IMR-90 (cell line): ENCODE data around the gene MARS1. TPM values are rescaled to one million over a fixed set of nuclear protein-coding genes. Genes with fewer than 3 reads are reported as not detected.

ENCODE experiments used
- ATAC-seq: fragments of 200-7000 bp; cut with Tn5 transposase; 2 replicates; pipeline ENCODE4 v1.9.1; 2020; ENCODE audit warnings: low read depth, mild to moderate bottlenecking, moderate library complexity
- BruUV-seq: library from RNA; stranded (reverse); fragments of 400-500 nt; replicated peaks from 2 replicates; lab custom pipeline; 2021; lab: Mats Ljungman, UMichigan
- CTCF ChIA-PET: fragments of 300-600 bp; formaldehyde crosslinking; extraction: SDS; loops from one replicate; lab custom pipeline; 2021; ENCODE audit warnings: antibody characterized with exemption; lab: Yijun Ruan, JAX
- POLR2A ChIA-PET: fragments of 300-600 bp; sonication (Branson Sonifier 250); formaldehyde crosslinking; loops from one replicate; lab custom pipeline; 2022; ENCODE audit warnings: antibody characterized with exemption; ENCODE audit not compliant: unreplicated experiment; lab: Charles Lee
- DNase-seq: peaks from one replicate; pipeline ENCODE4 v3.0.0; 2013
- H2AFZ ChIP-seq: replicated peaks from 2 replicates; pipeline ENCODE3; 2013; ENCODE audit warnings: low read length, mild to moderate bottlenecking; ENCODE audit not compliant: poor library complexity
- H2AK5ac ChIP-seq: 2 replicates; pipeline ENCODE4 v1.6.1; 2013; ENCODE audit warnings: low read depth, low read length, inconsistent platforms
- H2AK9ac ChIP-seq: replicated peaks from 2 replicates; pipeline ENCODE3; 2013; ENCODE audit warnings: mild to moderate bottlenecking, low read depth, low read length, moderate library complexity; ENCODE audit not compliant: poor library complexity
- H2BK120ac ChIP-seq: 2 replicates; pipeline ENCODE4 v1.6.1; 2013; ENCODE audit warnings: low read depth, low read length, inconsistent platforms
- H2BK15ac ChIP-seq: 3 replicates; pipeline ENCODE4 v1.6.1; 2013; ENCODE audit warnings: low read depth, low read length, inconsistent platforms
- H2BK20ac ChIP-seq: 2 replicates; pipeline ENCODE4 v1.6.1; 2013; ENCODE audit warnings: low read depth, mild to moderate bottlenecking, inconsistent platforms, low read length, moderate library complexity
- H2BK5ac ChIP-seq: 2 replicates; pipeline ENCODE4 v1.6.1; 2013; ENCODE audit warnings: mild to moderate bottlenecking, low read depth, low read length, inconsistent platforms; ENCODE audit not compliant: poor library complexity, severe bottlenecking
- H3K14ac ChIP-seq: replicated peaks from 2 replicates; pipeline ENCODE4 v1.6.1; 2013; ENCODE audit warnings: low read depth, low read length, inconsistent platforms
- H3K18ac ChIP-seq: 2 replicates; pipeline ENCODE4 v1.6.1; 2013; ENCODE audit warnings: low read depth, low read length, control low read depth
- H3K23ac ChIP-seq: 2 replicates; pipeline ENCODE4 v1.6.1; 2013; ENCODE audit warnings: low read depth, low read length, inconsistent platforms
- H3K27ac ChIP-seq: 2 replicates; pipeline ENCODE4 v1.5.1; 2013; ENCODE audit warnings: mild to moderate bottlenecking, control low read depth, low read length; ENCODE audit not compliant: insufficient read depth
- H3K27me3 ChIP-seq: 2 replicates; pipeline ENCODE4 v1.6.1; 2013; ENCODE audit warnings: low read length; ENCODE audit not compliant: control insufficient read depth, insufficient read depth
- H3K36me3 ChIP-seq: 2 replicates; pipeline ENCODE4 v1.6.1; 2013; ENCODE audit warnings: low read length, mixed read lengths; ENCODE audit not compliant: control insufficient read depth, insufficient read depth
- H3K4ac ChIP-seq: 2 replicates; pipeline ENCODE4 v1.6.1; 2013; ENCODE audit warnings: low read depth, low read length, inconsistent platforms
- H3K4me1 ChIP-seq: 2 replicates; pipeline ENCODE4 v1.6.1; 2013; ENCODE audit warnings: low read length, mixed read lengths; ENCODE audit not compliant: control insufficient read depth, insufficient read depth
- H3K4me2 ChIP-seq: 2 replicates; pipeline ENCODE4 v1.6.1; 2013; ENCODE audit warnings: low read depth, mild to moderate bottlenecking, control low read depth, low read length, moderate library complexity
- H3K4me3 ChIP-seq: 2 replicates; pipeline ENCODE4 v1.5.1; 2013; ENCODE audit warnings: low read depth, mild to moderate bottlenecking, control low read depth, low read length, moderate library complexity; ENCODE audit not compliant: insufficient read depth
- H3K56ac ChIP-seq: 2 replicates; pipeline ENCODE4 v1.6.1; 2013; ENCODE audit warnings: low read length, inconsistent platforms; ENCODE audit not compliant: insufficient read depth; ENCODE audit errors: extremely low read depth
- H3K79me1 ChIP-seq, 2 experiments: 2 replicates each; pipeline ENCODE4 v1.6.1; 2013; ENCODE audit warnings: low read length in 2 of 2, inconsistent platforms in 1 of 2, low read depth in 1 of 2
- H3K9ac ChIP-seq: 2 replicates; pipeline ENCODE4 v1.6.1; 2013; ENCODE audit warnings: low read depth, low read length, control low read depth
- H3K9me1 ChIP-seq: 2 replicates; pipeline ENCODE4 v1.6.1; 2013; ENCODE audit warnings: low read length, inconsistent platforms; ENCODE audit not compliant: insufficient read depth
- H3K9me3 ChIP-seq: 2 replicates; pipeline ENCODE4 v1.6.1; 2013; ENCODE audit warnings: low read length; ENCODE audit not compliant: control insufficient read depth, insufficient read depth
- H4K20me1 ChIP-seq: 2 replicates; pipeline ENCODE4 v1.6.1; 2013; ENCODE audit warnings: low read length, inconsistent platforms; ENCODE audit not compliant: insufficient read depth
- H4K5ac ChIP-seq: 2 replicates; pipeline ENCODE4 v1.6.1; 2013; ENCODE audit warnings: mild to moderate bottlenecking, low read depth, low read length, control low read depth
- H4K8ac ChIP-seq, 2 experiments: 2 replicates each; pipeline ENCODE4 v1.6.1; 2013; ENCODE audit warnings: low read depth in 2 of 2, low read length in 2 of 2, control low read depth in 1 of 2, inconsistent platforms in 1 of 2
- H4K91ac ChIP-seq: 2 replicates; pipeline ENCODE4 v1.6.1; 2013; ENCODE audit warnings: low read depth, low read length, inconsistent platforms; ENCODE audit not compliant: insufficient read depth
- MAFK ChIP-seq: IDR thresholded peaks from 2 replicates; pipeline ENCODE4 v1.6.1; 2012; ENCODE audit warnings: low read depth, low read length, improper control_type of control experiment
- NFE2L2 ChIP-seq: fragments of 150-350 bp; IDR thresholded peaks from 2 replicates; pipeline ENCODE4 v1.6.1; 2016; ENCODE audit warnings: low read depth, mild to moderate bottlenecking, low read length
- RFX5 ChIP-seq: IDR thresholded peaks from 2 replicates; pipeline ENCODE4 v1.8.0; 2012; ENCODE audit warnings: low read depth, mild to moderate bottlenecking, low read length, moderate library complexity
- SMC3 ChIP-seq: fragments of 150-350 bp; IDR thresholded peaks from 2 replicates; pipeline ENCODE4 v1.6.1; 2016; ENCODE audit warnings: low read depth, mild to moderate bottlenecking, antibody characterized with exemption, low read length, moderate library complexity
- WGBS, 2 experiments: methylation state at CpG; one replicate each; pipeline versions ENCODE4 v1.1.5 to v1.1.7; 2013; ENCODE audit warnings: missing lambda C conversion rate in 2 of 2; ENCODE audit not compliant: insufficient read length in 1 of 2; ENCODE audit errors: extremely low coverage in 2 of 2; 5-methylcytosine and 5-hydroxymethylcytosine counted together
- dilution Hi-C: fragments of 300-500 bp; cut with HindIII; formaldehyde crosslinking; loops from one replicate; pipeline ENCODE4 v1.14.3; 2018; ENCODE audit warnings: low sequenced_read_pairs; ENCODE audit not compliant: unreplicated experiment
- in situ Hi-C: fragments of 300-500 bp; cut with MboI; formaldehyde crosslinking; loops from 3 replicates; pipeline ENCODE4 v1.14.3; 2019; ENCODE audit warnings: low sequenced_read_pairs, inconsistent platforms, mixed read lengths
- intact Hi-C: fragments of 100-400 bp; cut with micrococcal nuclease; formaldehyde crosslinking; loops from 2 replicates; pipeline ENCODE4 v1.10.0; 2022
- polyA plus RNA-seq, 3 experiments: library from polyadenylated mRNA; depleted of rRNA; stranded (reverse); fragments of >200 nt; gene quantifications; 2 replicates each; pipeline ENCODE4 v1.2.3, GENCODE V29; 2012; ENCODE audit warnings: low replicate concordance in 1 of 3
- total RNA-seq: library from RNA; depleted of rRNA; stranded (reverse); fragments of >200 nt; gene quantifications from 2 replicates; pipeline ENCODE4 v1.2.3, GENCODE V29; 2012

Gene MARS1
- total and polyA plus RNA-seq, 2 of the 4 experiments (the other 2 are of a cell fraction) = 156 to 164 TPM

DNA sequence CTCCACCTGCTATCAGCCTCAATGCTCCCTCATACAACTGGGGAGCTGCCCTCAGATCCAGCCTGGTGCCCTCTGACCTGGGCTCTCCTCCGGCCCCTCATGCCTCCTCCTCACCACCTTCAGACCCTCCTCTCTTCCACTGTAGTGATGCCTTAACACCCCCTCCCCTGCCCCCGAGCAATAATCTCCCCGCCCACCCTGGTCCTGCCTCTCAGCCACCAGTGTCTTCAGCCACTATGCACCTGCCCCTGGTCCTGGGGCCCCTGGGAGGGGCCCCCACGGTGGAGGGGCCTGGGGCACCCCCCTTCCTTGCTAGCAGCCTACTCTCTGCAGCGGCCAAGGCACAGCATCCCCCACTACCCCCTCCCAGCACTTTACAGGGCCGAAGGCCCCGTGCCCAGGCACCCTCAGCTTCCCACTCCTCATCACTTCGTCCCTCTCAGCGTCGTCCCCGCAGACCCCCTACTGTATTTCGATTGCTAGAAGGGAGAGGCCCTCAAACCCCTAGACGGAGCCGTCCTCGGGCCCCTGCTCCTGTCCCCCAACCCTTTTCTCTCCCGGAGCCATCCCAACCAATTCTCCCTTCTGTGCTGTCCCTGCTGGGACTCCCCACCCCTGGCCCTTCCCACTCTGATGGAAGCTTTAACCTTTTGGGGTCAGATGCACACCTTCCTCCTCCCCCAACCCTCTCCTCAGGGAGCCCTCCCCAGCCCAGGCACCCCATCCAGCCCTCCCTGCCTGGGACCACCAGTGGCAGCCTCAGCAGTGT is 37.9 kb downstream of the MARS1 start:
- H3K36me3 ChIP-seq = peaks cover 56% of the 10 kb centered on the region
- no peak overlapping the region for H4K5ac ChIP-seq
- H3K4me3 ChIP-seq = no peak overlapping the region
- no peak overlapping the region for H2AFZ ChIP-seq
- peaks cover 17 to 65% of the 10 kb centered on the region in 2 experiments for H3K79me1 ChIP-seq
- no peak overlapping the region for H3K4ac ChIP-seq
- H3K14ac ChIP-seq = no peak overlapping the region
- DNase-seq = no peak
- H2BK5ac ChIP-seq = no peak overlapping the region
- peak overlapping the region; percentile 63 for H2AK9ac ChIP-seq
- H3K9me3 ChIP-seq = no peaks in the 10 kb centered on the region
- WGBS, 2 experiments = 63% methylated on average over 7 of the region's 16 CpGs; no CpG with 5 or more reads in 1 of the 2 experiments
- peaks cover 21% of the 10 kb centered on the region for H3K4me1 ChIP-seq
- no TSS peak for BruUV-seq
- H3K9ac ChIP-seq = no peak overlapping the region
- CTCF ChIA-PET = no interaction called here
- H3K4me2 ChIP-seq = no peak overlapping the region
- H3K56ac ChIP-seq = no peak overlapping the region
- H2BK15ac ChIP-seq = no peak overlapping the region
- H3K18ac ChIP-seq = no peak overlapping the region
- no peak overlapping the region for H4K91ac ChIP-seq
- POLR2A ChIA-PET = no interaction called here
- H3K9me1 ChIP-seq = peaks cover 14% of the 10 kb centered on the region
- no peak for ATAC-seq
- no peak overlapping the region for H2AK5ac ChIP-seq
- H2BK20ac ChIP-seq = no peak overlapping the region
- in situ Hi-C loops (no loop called here), dilution Hi-C loops (no loop called here), intact Hi-C loops (no loop called here)
- H3K27me3 ChIP-seq = no peaks in the 10 kb centered on the region
- TF ChIP-seq NFE2L2 = no peak
- no peak for TF ChIP-seq RFX5
- TF ChIP-seq SMC3 = no peak
- no peak for TF ChIP-seq MAFK
- H3K23ac ChIP-seq = no peak overlapping the region
- no peak overlapping the region for H4K8ac ChIP-seq
- H4K20me1 ChIP-seq = peaks cover 26% of the 10 kb centered on the region
- no peak overlapping the region for H2BK120ac ChIP-seq
- H3K27ac ChIP-seq = no peak overlapping the region
